SK-N-SH (cell line): Measurements from ENCODE around the gene C4orf36. TPM values are rescaled to one million over a fixed set of nuclear protein-coding genes. Genes with fewer than 3 reads are reported as not detected.

Source experiments
- CTCF ChIA-PET: fragments of 300-600, 350-600 bp; formaldehyde crosslinking; extraction: SDS; loops from one replicate; lab custom pipeline; 2021; lab: Yijun Ruan, JAX
- POLR2A ChIA-PET: fragments of 350-600 bp; sonication (Branson Sonifier 250); formaldehyde crosslinking; extraction: SDS; loops from one replicate; lab custom pipeline; 2020; ENCODE audit warnings: antibody characterized with exemption, inconsistent platforms; lab: Yijun Ruan, JAX
- DNase-seq: peaks from one replicate; pipeline ENCODE4 v3.0.0; 2012
- H2AFZ ChIP-seq: fragments of 200-600 bp; sonication (generic); 2 replicates; pipeline ENCODE4 v1.8.1; 2016; ENCODE audit warnings: antibody characterized with exemption, mild to moderate bottlenecking, low read depth
- H3F3A ChIP-seq: fragments of 200-600 bp; sonication (generic); replicated peaks from 2 replicates; pipeline ENCODE3; 2016; ENCODE audit warnings: antibody characterized with exemption, mild to moderate bottlenecking; ENCODE audit not compliant: insufficient read depth
- H3K27ac ChIP-seq, 2 experiments: fragments of 200-500 bp in 1 of 2; fragments of 200-600 bp in 1 of 2; sonication (Bioruptor generic) in 1 of 2; sonication (generic), shearing (Covaris generic) in 1 of 2; 2 replicates each; pipeline versions ENCODE4 v1.5.1 to v1.6.1; 2014 to 2016; ENCODE audit warnings: low read depth in 2 of 2, inconsistent platforms in 1 of 2, low read length in 1 of 2, mild to moderate bottlenecking in 1 of 2, mixed read lengths in 1 of 2
- H3K27me3 ChIP-seq: fragments of 200-600 bp; sonication (generic), shearing (Covaris generic); 2 replicates; pipeline ENCODE4 v1.6.1; 2016; ENCODE audit warnings: mixed run types; ENCODE audit not compliant: insufficient read depth
- H3K36me3 ChIP-seq, 2 experiments: fragments of 200-500 bp in 1 of 2; fragments of 200-600 bp in 1 of 2; sonication (Bioruptor generic) in 1 of 2; sonication (generic) in 1 of 2; replicated peaks in 1 of 2; 2 replicates each; pipeline versions ENCODE3 to v1.5.1; 2014 to 2016; ENCODE audit warnings: low read length in 1 of 2, mild to moderate bottlenecking in 1 of 2; ENCODE audit not compliant: insufficient read depth in 2 of 2, control insufficient read depth in 1 of 2
- H3K4me1 ChIP-seq, 2 experiments: fragments of 200-500 bp in 1 of 2; fragments of 200-600 bp in 1 of 2; sonication (Bioruptor generic) in 1 of 2; sonication (generic), shearing (Covaris generic) in 1 of 2; 2 replicates each; pipeline versions ENCODE4 v1.5.1 to v1.6.1; 2014 to 2016; ENCODE audit warnings: low read depth in 1 of 2, low read length in 1 of 2, mixed run types in 1 of 2; ENCODE audit not compliant: insufficient read depth in 2 of 2, control insufficient read depth in 1 of 2
- H3K4me2 ChIP-seq: fragments of 200-600 bp; sonication (generic), shearing (Covaris generic); 2 replicates; pipeline ENCODE4 v1.6.1; 2017; ENCODE audit warnings: mixed run types
- H3K4me3 ChIP-seq, 2 experiments: fragments of 200-500 bp in 1 of 2; fragments of 200-600 bp in 1 of 2; sonication (Bioruptor generic) in 1 of 2; sonication (generic), shearing (Covaris generic) in 1 of 2; 2 replicates each; pipeline versions ENCODE4 v1.5.1 to v1.8.1; 2014 to 2016; ENCODE audit warnings: low read depth in 2 of 2, inconsistent platforms in 1 of 2, low read length in 1 of 2, mild to moderate bottlenecking in 1 of 2, mixed read lengths in 1 of 2, moderate library complexity in 1 of 2
- H3K79me2 ChIP-seq: fragments of 200-600 bp; sonication (generic); 2 replicates; pipeline ENCODE4 v1.8.1; 2017; ENCODE audit warnings: mild to moderate bottlenecking; ENCODE audit not compliant: insufficient read depth
- H3K9ac ChIP-seq: fragments of 200-600 bp; sonication (generic); 2 replicates; pipeline ENCODE4 v1.6.1; 2017; ENCODE audit warnings: mixed run types
- H3K9me2 ChIP-seq: fragments of 200-600 bp; sonication (generic); 2 replicates; pipeline ENCODE4 v1.6.1; 2017; ENCODE audit warnings: mixed run types
- H3K9me3 ChIP-seq: fragments of 200-600 bp; sonication (generic); 2 replicates; pipeline ENCODE4 v1.6.1; 2017; ENCODE audit warnings: mixed run types, mild to moderate bottlenecking, moderate library complexity
- H4K20me1 ChIP-seq: fragments of 200-600 bp; sonication (generic); 2 replicates; pipeline ENCODE4 v1.6.1; 2017; ENCODE audit warnings: mild to moderate bottlenecking, mixed run types; ENCODE audit not compliant: insufficient read depth
- CHD2 ChIP-seq: fragments of 150-350 bp; IDR thresholded peaks from 2 replicates; pipeline ENCODE4 v1.6.1; 2018; ENCODE audit warnings: low read length; ENCODE audit not compliant: partially characterized antibody
- CTCF ChIP-seq: fragments of 200-600 bp; sonication (generic); IDR thresholded peaks from 2 replicates; pipeline ENCODE4 v1.6.1; 2017; ENCODE audit warnings: antibody characterized with exemption, mild to moderate bottlenecking, moderate library complexity
- FOSL2 ChIP-seq: IDR thresholded peaks from 2 replicates; pipeline ENCODE4 v1.4.0; 2012; ENCODE audit warnings: low read depth, mild to moderate bottlenecking, moderate library complexity, borderline replicate concordance
- FOXM1 ChIP-seq: IDR thresholded peaks from 2 replicates; pipeline ENCODE4 v1.4.0; 2012; ENCODE audit warnings: low read depth, mild to moderate bottlenecking
- GATA2 ChIP-seq: sonication (generic); formaldehyde crosslinking; IDR thresholded peaks from 2 replicates; pipeline ENCODE4 v1.5.0; 2020; ENCODE audit warnings: mild to moderate bottlenecking, missing genetic modification reagents
- IRF3 ChIP-seq: fragments of 150-350 bp; IDR thresholded peaks from 2 replicates; pipeline ENCODE4 v1.6.1; 2016; ENCODE audit warnings: mild to moderate bottlenecking, low read depth, low read length
- JUND ChIP-seq: IDR thresholded peaks from 2 replicates; pipeline ENCODE4 v1.4.0; 2012
- MAX ChIP-seq: IDR thresholded peaks from 2 replicates; pipeline ENCODE4 v1.4.0; 2012; ENCODE audit warnings: low read depth
- MXI1 ChIP-seq: IDR thresholded peaks from 2 replicates; pipeline ENCODE4 v1.6.1; 2012; ENCODE audit warnings: mild to moderate bottlenecking, low read depth, low read length, improper control_type of control experiment
- NRF1 ChIP-seq: IDR thresholded peaks from 2 replicates; pipeline ENCODE4 v1.6.1; 2012; ENCODE audit warnings: low read depth, mild to moderate bottlenecking, low read length
- RAD21 ChIP-seq: IDR thresholded peaks from 2 replicates; pipeline ENCODE4 v1.6.1; 2012; ENCODE audit warnings: mild to moderate bottlenecking, low read length
- RCOR1 ChIP-seq: fragments of 150-350 bp; IDR thresholded peaks from 2 replicates; pipeline ENCODE4 v1.6.1; 2017; ENCODE audit warnings: antibody characterized with exemption, low read length
- RFX5 ChIP-seq: IDR thresholded peaks from 2 replicates; pipeline ENCODE4 v1.6.1; 2012; ENCODE audit warnings: mild to moderate bottlenecking, improper control_type of control experiment, low read length
- RXRA ChIP-seq: IDR thresholded peaks from 2 replicates; pipeline ENCODE4 v1.4.0; 2012; ENCODE audit warnings: low read depth, mild to moderate bottlenecking, borderline replicate concordance
- TAF1 ChIP-seq: IDR thresholded peaks from 2 replicates; pipeline ENCODE4 v1.6.1; 2012; ENCODE audit warnings: low read depth, mild to moderate bottlenecking, low read length, moderate library complexity, borderline replicate concordance
- TEAD4 ChIP-seq: IDR thresholded peaks from 2 replicates; pipeline ENCODE4 v1.4.0; 2012; ENCODE audit warnings: mild to moderate bottlenecking, borderline replicate concordance; ENCODE audit not compliant: insufficient read depth
- YY1 ChIP-seq: IDR thresholded peaks from 2 replicates; pipeline ENCODE4 v1.4.0; 2012; ENCODE audit warnings: low read depth, mild to moderate bottlenecking
- ZBTB33 ChIP-seq: IDR thresholded peaks from 2 replicates; pipeline ENCODE4 v1.4.0; 2012; ENCODE audit warnings: low read depth, borderline replicate concordance
- WGBS: methylation state at CpG from one replicate; pipeline ENCODE4 v1.1.6; 2017; ENCODE audit warnings: low lambda C conversion rate; 5-methylcytosine and 5-hydroxymethylcytosine counted together
- polyA plus RNA-seq, 3 experiments: library from polyadenylated mRNA; depleted of rRNA; stranded (reverse); fragments of >200 nt; gene quantifications; 2 replicates each; pipeline ENCODE4 v1.2.3, GENCODE V29; 2012
- TF ChIP-seq, protein P1 (sequence below): IDR thresholded peaks from 2 replicates; pipeline ENCODE4; 2012
- TF ChIP-seq, protein P2 (sequence below): IDR thresholded peaks from 2 replicates; pipeline ENCODE4 v1.4.0; 2012; ENCODE audit warnings: low read depth, borderline replicate concordance

Gene C4orf36
- polyA plus RNA-seq, 1 of the 3 experiments (the other 2 are of a cell fraction), result 0.71 TPM

GRCh38 chr4:86939729-86940575 is 47.7 kb upstream of the C4orf36 start:
- Histone ChIP-seq H3K79me2 (peaks cover 4% of the 10 kb centered on the region; the same call in 1 of the 2 replicates), H3F3A (peaks cover 4% of the 10 kb centered on the region), H3K27ac (no peak overlapping the region), H4K20me1 (no peaks in the 10 kb centered on the region), H3K9ac (no peak overlapping the region), H3K36me3 (no peaks in the 10 kb centered on the region), H3K4me1 (peaks cover 0 to 6% of the 10 kb centered on the region in 2 experiments; a peak in 1 of 4 replicates), H3K9me2 (no peaks in the 10 kb centered on the region), H3K9me3 (no peaks in the 10 kb centered on the region), H3K27me3 (no peaks in the 10 kb centered on the region), H2AFZ (no peak overlapping the region; the same call in 1 of the 2 replicates), H3K4me3 (no peak overlapping the region), H3K4me2 (no peak overlapping the region)
- ChIA-PET POLR2A (no interaction called here), CTCF (interaction anchor here (1.2 kb wide), 1 partner anchor 436 kb away, joined by 3 read pairs; no protein-coding TSS in a partner anchor)
- TF ChIP-seq CTCF (no peak), MAX (no peak), FOSL2 (no peak), GATA2 (CRISPR knock-in tag) (no peak), RAD21 (no peak), IRF3 (no peak), FOXM1 (no peak), NRF1 (no peak), YY1 (no peak), RCOR1 (no peak), RXRA (no peak), JUND (no peak), RFX5 (no peak), ZBTB33 (no peak), CHD2 (no peak), TEAD4 (no peak), MXI1 (no peak), TAF1 (no peak)
- TF ChIP-seq, protein P1, sequence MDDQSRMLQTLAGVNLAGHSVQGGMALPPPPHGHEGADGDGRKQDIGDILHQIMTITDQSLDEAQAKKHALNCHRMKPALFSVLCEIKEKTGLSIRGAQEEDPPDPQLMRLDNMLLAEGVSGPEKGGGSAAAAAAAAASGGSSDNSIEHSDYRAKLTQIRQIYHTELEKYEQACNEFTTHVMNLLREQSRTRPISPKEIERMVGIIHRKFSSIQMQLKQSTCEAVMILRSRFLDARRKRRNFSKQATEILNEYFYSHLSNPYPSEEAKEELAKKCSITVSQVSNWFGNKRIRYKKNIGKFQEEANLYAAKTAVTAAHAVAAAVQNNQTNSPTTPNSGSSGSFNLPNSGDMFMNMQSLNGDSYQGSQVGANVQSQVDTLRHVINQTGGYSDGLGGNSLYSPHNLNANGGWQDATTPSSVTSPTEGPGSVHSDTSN, result no peak
- TF ChIP-seq, protein P2, sequence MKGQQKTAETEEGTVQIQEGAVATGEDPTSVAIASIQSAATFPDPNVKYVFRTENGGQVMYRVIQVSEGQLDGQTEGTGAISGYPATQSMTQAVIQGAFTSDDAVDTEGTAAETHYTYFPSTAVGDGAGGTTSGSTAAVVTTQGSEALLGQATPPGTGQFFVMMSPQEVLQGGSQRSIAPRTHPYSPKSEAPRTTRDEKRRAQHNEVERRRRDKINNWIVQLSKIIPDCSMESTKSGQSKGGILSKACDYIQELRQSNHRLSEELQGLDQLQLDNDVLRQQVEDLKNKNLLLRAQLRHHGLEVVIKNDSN, result no peak
- 84% methylated on average over 8 of the region's 8 CpGs for WGBS
- DNase-seq, result no peak
